NCI-H2171 (cell line): ENCODE measurements around the gene ABCB7.
"Not testable (repeated sequence)": the region's sequence is repeated elsewhere in the genome, so short reads cannot be mapped to it uniquely, and the experiment has no call there.

Experiments used
- DNase-seq: peaks from one replicate; lab custom pipeline; 2025; lab: John Stamatoyannopoulos, UW

The ABCB7 gene

GRCh38 chrX:75155827-75156525, at the start of gene ABCB7:
Gene ABCB7 (minus strand): TSS chrX:75156283. CDS start chrX:75156272, 11 bp downstream.
- DNase-seq: peak; percentile 42

- DNase-seq: peak; percentile 7
These were observed 32.5 kb upstream of the ABCB7 start for GRCh38 chrX:75188415-75189206.

GRCh38 chrX:75181721-75182120, 25.6 kb upstream of the ABCB7 start:
- DNase-seq: no peak

GRCh38 chrX:75179536-75180293, 23.6 kb upstream of the ABCB7 start:
- DNase-seq: not testable (repeated sequence)

- DNase-seq: not testable (repeated sequence)
These were observed 16.3 kb upstream of the ABCB7 start for GRCh38 chrX:75172257-75172890.

GRCh38 chrX:75158054-75158453, 2.0 kb upstream of the ABCB7 start:
- DNase-seq: no peak

- no peak for DNase-seq
These were observed 455 bp upstream of the ABCB7 start for GRCh38 chrX:75156531-75156945.

GRCh38 chrX:75155447-75155826, 646 bp downstream of the ABCB7 start:
- no peak for DNase-seq

- no peak for DNase-seq
These were observed 1.2 kb downstream of the ABCB7 start for GRCh38 chrX:75154871-75155270.

GRCh38 chrX:75151827-75152592, 4.1 kb downstream of the ABCB7 start:
- DNase-seq: no peak

GRCh38 chrX:75149654-75150053, 6.4 kb downstream of the ABCB7 start:
- no peak for DNase-seq

GRCh38 chrX:75132672-75133071, 23.4 kb downstream of the ABCB7 start:
- DNase-seq: no peak

- no peak for DNase-seq
These were observed 24.0 kb downstream of the ABCB7 start for GRCh38 chrX:75131973-75132627.

GRCh38 chrX:75129069-75129468, 27.0 kb downstream of the ABCB7 start:
- not testable (repeated sequence) for DNase-seq

GRCh38 chrX:75118296-75118695, 37.8 kb downstream of the ABCB7 start:
- no peak for DNase-seq

- DNase-seq: no peak
These were observed 40.2 kb downstream of the ABCB7 start for GRCh38 chrX:75115707-75116413.

- DNase-seq: no peak
These were observed 41.4 kb downstream of the ABCB7 start for GRCh38 chrX:75114638-75115037.

GRCh38 chrX:75113664-75114063, 42.4 kb downstream of the ABCB7 start:
- DNase-seq: no peak

GRCh38 chrX:75107863-75108509, 48.1 kb downstream of the ABCB7 start:
- no peak for DNase-seq

- DNase-seq: no peak
These were observed 49.3 kb downstream of the ABCB7 start for GRCh38 chrX:75106772-75107171.
